ENCODE data around the gene GPR4. TPM values are rescaled to one million over a fixed set of nuclear protein-coding genes. Genes with fewer than 3 reads are reported as not detected.

GPR4 gene
- total and polyA plus RNA-seq, 5 donors from 2014 or later: not detected

GRCh38 chr19:45591638-45592005 lies 10.4 kb downstream of the GPR4 start:
- H3K27me3 Mint-ChIP-seq: peaks cover 31% of the 10 kb centered on the region
- H3K4me1 ChIP-seq (ENCODE audit: control insufficient read depth, insufficient read depth, low read length, poor library complexity, severe bottlenecking): no peaks in the 10 kb centered on the region
- H3K27ac ChIP-seq (ENCODE audit: insufficient read depth, low read length, poor library complexity, severe bottlenecking): no peak overlapping the region
- H3K27ac Mint-ChIP-seq: no peak overlapping the region
- ATAC-seq (ENCODE audit: low read depth in 2 of 2) (no peak), DNase-seq (no peak)
- no peaks in the 10 kb centered on the region for H3K27me3 ChIP-seq (ENCODE audit: control insufficient read depth, insufficient read depth, low read length)
- H3K36me3 Mint-ChIP-seq: no peaks in the 10 kb centered on the region
- H3K4me1 Mint-ChIP-seq: peaks cover 0 to 9% (median 3%) of the 10 kb centered on the region in 4 donors
- no peak overlapping the region for H3K4me3 Mint-ChIP-seq
- H3K9me3 ChIP-seq (ENCODE audit: control insufficient read depth in 2 of 2, low read length in 2 of 2): no peaks in the 10 kb centered on the region
- no peaks in the 10 kb centered on the region for H3K36me3 ChIP-seq (ENCODE audit: control insufficient read depth, insufficient read depth, low read length)
- no peak overlapping the region for H3K4me3 ChIP-seq (ENCODE audit: low read depth, low read length)
- H3K9me3 Mint-ChIP-seq: peaks cover 0 to 1% (median 0%) of the 10 kb centered on the region in 7 donors

GRCh38 chr19:45591004-45591637 lies 10.9 kb downstream of the GPR4 start:
- Mint-ChIP-seq H3K27me3 (peaks cover 26% of the 10 kb centered on the region), H3K9me3 (peaks cover 0 to 1% (median 0%) of the 10 kb centered on the region in 7 donors), H3K4me3 (no peak overlapping the region), H3K27ac (no peak overlapping the region), H3K4me1 (peaks cover 0 to 9% (median 2%) of the 10 kb centered on the region in 4 donors), H3K36me3 (no peaks in the 10 kb centered on the region)
- H3K4me3 ChIP-seq (ENCODE audit: low read depth, low read length): no peak overlapping the region
- H3K9me3 ChIP-seq (ENCODE audit: control insufficient read depth in 2 of 2, low read length in 2 of 2): no peaks in the 10 kb centered on the region
- DNase-seq (peak in 1 of 3 donors; percentile 59), ATAC-seq (ENCODE audit: low read depth in 2 of 2) (peak in 1 of 2 donors; percentile 50)
- no peaks in the 10 kb centered on the region for H3K27me3 ChIP-seq (ENCODE audit: control insufficient read depth, insufficient read depth, low read length)
- H3K36me3 ChIP-seq (ENCODE audit: control insufficient read depth, insufficient read depth, low read length): no peaks in the 10 kb centered on the region
- no peaks in the 10 kb centered on the region for H3K4me1 ChIP-seq (ENCODE audit: control insufficient read depth, insufficient read depth, low read length, poor library complexity, severe bottlenecking)
- no peak overlapping the region for H3K27ac ChIP-seq (ENCODE audit: insufficient read depth, low read length, poor library complexity, severe bottlenecking)

- H3K9me3 Mint-ChIP-seq: peaks cover 0 to 1% (median 0%) of the 10 kb centered on the region in 7 donors
These were observed 11.6 kb downstream of the GPR4 start for GRCh38 chr19:45590300-45591003.

GRCh38 chr19:45589768-45590167 lies 12.2 kb downstream of the GPR4 start:
- Histone ChIP-seq H3K4me1 (ENCODE audit: control insufficient read depth, insufficient read depth, low read length, poor library complexity, severe bottlenecking) (peaks cover 6% of the 10 kb centered on the region), H3K9me3 (ENCODE audit: control insufficient read depth in 2 of 2, low read length in 2 of 2) (no peaks in the 10 kb centered on the region), H3K36me3 (ENCODE audit: control insufficient read depth, insufficient read depth, low read length) (no peaks in the 10 kb centered on the region), H3K4me3 (ENCODE audit: low read depth, low read length) (no peak overlapping the region), H3K27me3 (ENCODE audit: control insufficient read depth, insufficient read depth, low read length) (no peaks in the 10 kb centered on the region), H3K27ac (ENCODE audit: insufficient read depth, low read length, poor library complexity, severe bottlenecking) (no peak overlapping the region)
- H3K27me3 Mint-ChIP-seq: peaks cover 21% of the 10 kb centered on the region
- H3K9me3 Mint-ChIP-seq: peaks cover 0 to 1% (median 0%) of the 10 kb centered on the region in 7 donors
- no peaks in the 10 kb centered on the region for H3K36me3 Mint-ChIP-seq
- no peak for DNase-seq
- peaks cover 0 to 15% (median 2%) of the 10 kb centered on the region in 4 donors for H3K4me1 Mint-ChIP-seq
- peak overlapping the region in 1 of 4 donors; percentile 18 for H3K4me3 Mint-ChIP-seq
- peak overlapping the region in 1 of 3 donors; percentile 39 for H3K27ac Mint-ChIP-seq
- no peak for ATAC-seq (ENCODE audit: low read depth in 2 of 2)

More at GRCh38 chr19:45590300-45591003, 11.6 kb downstream of the GPR4 start:
- Mint-ChIP-seq H3K4me3 (peak overlapping the region in 1 of 4 donors; percentile 18), H3K36me3 (no peaks in the 10 kb centered on the region), H3K4me1 (peaks cover 0 to 9% (median 2%) of the 10 kb centered on the region in 4 donors), H3K27ac (no peak overlapping the region), H3K27me3 (peaks cover 21% of the 10 kb centered on the region)
- no peaks in the 10 kb centered on the region for H3K9me3 ChIP-seq (ENCODE audit: control insufficient read depth in 2 of 2, low read length in 2 of 2)
- ATAC-seq (ENCODE audit: low read depth in 2 of 2): no peak
- H3K4me3 ChIP-seq (ENCODE audit: low read depth, low read length): no peak overlapping the region
- DNase-seq: no peak
- H3K27ac ChIP-seq (ENCODE audit: insufficient read depth, low read length, poor library complexity, severe bottlenecking): no peak overlapping the region
- H3K36me3 ChIP-seq (ENCODE audit: control insufficient read depth, insufficient read depth, low read length): no peaks in the 10 kb centered on the region
- H3K27me3 ChIP-seq (ENCODE audit: control insufficient read depth, insufficient read depth, low read length): no peaks in the 10 kb centered on the region
- H3K4me1 ChIP-seq (ENCODE audit: control insufficient read depth, insufficient read depth, low read length, poor library complexity, severe bottlenecking): peaks cover under 1% of the 10 kb centered on the region

GRCh38 chr19:45587873-45588272 lies 14.1 kb downstream of the GPR4 start:
- DNase-seq (no peak), ATAC-seq (ENCODE audit: low read depth in 2 of 2) (no peak)
- Mint-ChIP-seq H3K36me3 (no peaks in the 10 kb centered on the region), H3K4me3 (no peak overlapping the region), H3K4me1 (peaks cover 0 to 29% (median 7%) of the 10 kb centered on the region in 4 donors), H3K9me3 (peaks cover 0 to 1% (median 0%) of the 10 kb centered on the region in 7 donors), H3K27ac (no peak overlapping the region), H3K27me3 (peaks cover 21% of the 10 kb centered on the region)
- Histone ChIP-seq H3K9me3 (ENCODE audit: control insufficient read depth in 2 of 2, low read length in 2 of 2) (no peaks in the 10 kb centered on the region), H3K4me1 (ENCODE audit: control insufficient read depth, insufficient read depth, low read length, poor library complexity, severe bottlenecking) (peaks cover 13% of the 10 kb centered on the region), H3K36me3 (ENCODE audit: control insufficient read depth, insufficient read depth, low read length) (no peaks in the 10 kb centered on the region), H3K27me3 (ENCODE audit: control insufficient read depth, insufficient read depth, low read length) (no peaks in the 10 kb centered on the region), H3K4me3 (ENCODE audit: low read depth, low read length) (no peak overlapping the region), H3K27ac (ENCODE audit: insufficient read depth, low read length, poor library complexity, severe bottlenecking) (no peak overlapping the region)

GRCh38 chr19:45585158-45585577 lies 16.8 kb downstream of the GPR4 start:
- H3K36me3 Mint-ChIP-seq: peaks cover 6% of the 10 kb centered on the region
- no peaks in the 10 kb centered on the region for H3K36me3 ChIP-seq (ENCODE audit: control insufficient read depth, insufficient read depth, low read length)
- H3K9me3 ChIP-seq (ENCODE audit: control insufficient read depth in 2 of 2, low read length in 2 of 2): no peaks in the 10 kb centered on the region
- no peaks in the 10 kb centered on the region for H3K27me3 ChIP-seq (ENCODE audit: control insufficient read depth, insufficient read depth, low read length)
- no peaks in the 10 kb centered on the region for H3K9me3 Mint-ChIP-seq
- H3K4me1 Mint-ChIP-seq: peaks cover 0 to 30% (median 9%) of the 10 kb centered on the region in 4 donors
- ATAC-seq (ENCODE audit: low read depth in 2 of 2) (no peak), DNase-seq (no peak)
- H3K27ac Mint-ChIP-seq: peak overlapping the region; percentile 38 to 100 (median 98)
- H3K4me3 Mint-ChIP-seq: peak overlapping the region; percentile 85 to 91 (median 89)
- peaks cover 13% of the 10 kb centered on the region for H3K4me1 ChIP-seq (ENCODE audit: control insufficient read depth, insufficient read depth, low read length, poor library complexity, severe bottlenecking)
- peak overlapping the region; percentile 87 for H3K4me3 ChIP-seq (ENCODE audit: low read depth, low read length)
- peak overlapping the region; percentile 99 for H3K27ac ChIP-seq (ENCODE audit: insufficient read depth, low read length, poor library complexity, severe bottlenecking)
- peaks cover 13% of the 10 kb centered on the region for H3K27me3 Mint-ChIP-seq

- Mint-ChIP-seq H3K4me3 (peak within 1 kb of the TSS; percentile 85 to 91 (median 89)), H3K27me3 (peaks cover 11% of the 10 kb centered on the region), H3K4me1 (peaks cover 0 to 30% (median 9%) of the 10 kb centered on the region in 4 donors), H3K27ac (peak within 1 kb of the TSS; percentile 94 to 100 (median 98)), H3K9me3 (no peaks in the 10 kb centered on the region), H3K36me3 (peaks cover 6% of the 10 kb centered on the region)
- Histone ChIP-seq H3K36me3 (ENCODE audit: control insufficient read depth, insufficient read depth, low read length) (no peaks in the 10 kb centered on the region), H3K27ac (ENCODE audit: insufficient read depth, low read length, poor library complexity, severe bottlenecking) (peak within 1 kb of the TSS; percentile 99), H3K4me1 (ENCODE audit: control insufficient read depth, insufficient read depth, low read length, poor library complexity, severe bottlenecking) (peaks cover 13% of the 10 kb centered on the region), H3K4me3 (ENCODE audit: low read depth, low read length) (peak within 1 kb of the TSS; percentile 87), H3K27me3 (ENCODE audit: control insufficient read depth, insufficient read depth, low read length) (no peaks in the 10 kb centered on the region), H3K9me3 (ENCODE audit: control insufficient read depth in 2 of 2, low read length in 2 of 2) (no peaks in the 10 kb centered on the region)
- DNase-seq (peak; percentile 99 to 100 (median 99)), ATAC-seq (ENCODE audit: low read depth in 2 of 2) (peak; percentile 88 to 90)
These were observed 17.5 kb downstream of the GPR4 start, which contains the start of gene OPA3 for GRCh38 chr19:45584332-45585157. Gene OPA3, minus strand, starts transcription at chr19:45584802. Its CDS starts 38 bp downstream, at chr19:45584764.

Measured in CD4-positive, CD25-positive, alpha-beta regulatory T cell (primary cell).